ENCODE results near the gene LRFN5. TPM values are rescaled to one million over a fixed set of nuclear protein-coding genes. Genes with fewer than 3 reads are reported as not detected.
A peak's percentile ranks its signal among the peaks of the same experiment; 100 is the strongest.

The LRFN5 gene
- total and polyA plus RNA-seq, 2 of the 13 experiments (the other 11 are each of a cell fraction or from before 2014, with no cell fraction given): not detected

GRCh38 chr14:41662780-41663472, 56.2 kb downstream of the LRFN5 start (continued):
- TF ChIP-seq SOX5 (CRISPR knock-in tag; IDR thresholded peaks at IDR 0.05; ENCODE audit: borderline replicate concordance) (peak; percentile 68; the same call in 1 of the 2 replicates), ZFP36 (IDR thresholded peaks at IDR 0.05; ENCODE audit: borderline replicate concordance, low read depth, low read length, partially characterized antibody) (no peak), GABPA (IDR thresholded peaks at IDR 0.05; ENCODE audit: low read depth, low read length) (no peak), GABPA (CRISPR knock-in tag; IDR thresholded peaks at IDR 0.05; ENCODE audit: low read depth) (0 out of 2 replicates have a peak, but pooled peaks have one; percentile 29), ARID5B (CRISPR knock-in tag; IDR thresholded peaks at IDR 0.05) (peak; percentile 79), U2AF1 (optimal IDR thresholded peaks at IDR 0.05; ENCODE audit: low read depth, low read length) (no peak), YEATS2 (CRISPR knock-in tag; IDR thresholded peaks at IDR 0.05; ENCODE audit: borderline replicate concordance) (no peak), STAT6 (CRISPR knock-in tag; IDR thresholded peaks at IDR 0.05; ENCODE audit: borderline replicate concordance) (no peak), ZFP62 (CRISPR knock-in tag; IDR thresholded peaks at IDR 0.05) (no peak)

Measured in HepG2 (cell line).